Measurements from ENCODE around the gene TSPAN18.

GRCh38 chr11:44740967-44741366 is 14.2 kb downstream of the TSPAN18 start:
- no peak for TF ChIP-seq POLR2A (IDR thresholded peaks at IDR 0.05; ENCODE audit: low read length)
- no peak for TF ChIP-seq GATA1 (IDR thresholded peaks at IDR 0.05; ENCODE audit: low read depth, low read length)

Measured in erythroblast (primary cell).